GM12878 (cell line): Measurements from ENCODE around the gene PRRC2A. TPM values are rescaled to one million over a fixed set of nuclear protein-coding genes. Genes with fewer than 3 reads are reported as not detected.

Experiments
- BCL11A ChIP-seq: IDR thresholded peaks from 2 replicates; pipeline ENCODE4 v1.6.1; 2011; ENCODE audit warnings: low read depth, low read length
- CEBPB ChIP-seq, 2 experiments: fragments of 150-350 bp in 1 of 2; IDR thresholded peaks; 2 replicates each; pipeline ENCODE4 v1.6.1; 2012 to 2014; ENCODE audit warnings: low read depth in 2 of 2, low read length in 2 of 2, borderline replicate concordance in 1 of 2, inconsistent platforms in 1 of 2
- CHD2 ChIP-seq: IDR thresholded peaks from 2 replicates; pipeline ENCODE4 v1.6.1; 2011; ENCODE audit warnings: low read depth, low read length, improper control_type of control experiment, borderline replicate concordance
- KDM1A ChIP-seq: fragments of 200-600 bp; sonication (generic); IDR thresholded peaks from 2 replicates; pipeline ENCODE4 v1.6.1; 2016; ENCODE audit warnings: borderline replicate concordance
- KLF5 ChIP-seq: fragments of 450-650 bp; IDR thresholded peaks from 2 replicates; pipeline ENCODE4 v1.6.1; 2014; ENCODE audit warnings: mild to moderate bottlenecking; ENCODE audit not compliant: partially characterized antibody
- MEF2A ChIP-seq: IDR thresholded peaks from 2 replicates; pipeline ENCODE4 v1.6.1; 2011; ENCODE audit warnings: low read depth, mild to moderate bottlenecking, low read length, moderate library complexity; ENCODE audit not compliant: insufficient read depth
- MTA3 ChIP-seq: IDR thresholded peaks from 2 replicates; pipeline ENCODE4 v1.6.1; 2012; ENCODE audit warnings: low read length, inconsistent platforms, borderline replicate concordance
- MXI1 ChIP-seq: fragments of 150-350 bp; IDR thresholded peaks from 2 replicates; pipeline ENCODE4 v1.6.1; 2011; ENCODE audit warnings: low read depth, mild to moderate bottlenecking, inconsistent platforms, low read length, improper control_type of control experiment
- NBN ChIP-seq: fragments of 450-650 bp; IDR thresholded peaks from 2 replicates; pipeline ENCODE4 v1.6.1; 2016
- NR2C2 ChIP-seq: IDR thresholded peaks from 2 replicates; pipeline ENCODE4 v1.6.1; 2011; ENCODE audit warnings: borderline replicate concordance, low read depth; ENCODE audit not compliant: control insufficient read depth, insufficient read length
- POLR2AphosphoS5 ChIP-seq: IDR thresholded peaks from 2 replicates; pipeline ENCODE4 v1.6.1; 2011; ENCODE audit warnings: mild to moderate bottlenecking, low read length, inconsistent platforms
- TAF1 ChIP-seq: IDR thresholded peaks from 2 replicates; pipeline ENCODE4 v1.6.1; 2011; ENCODE audit warnings: mild to moderate bottlenecking, low read depth, low read length, borderline replicate concordance
- TBL1XR1 ChIP-seq: IDR thresholded peaks from 2 replicates; pipeline ENCODE4 v1.6.1; 2012; ENCODE audit warnings: low read depth, low read length, improper control_type of control experiment
- ZBED1 ChIP-seq: IDR thresholded peaks from 2 replicates; pipeline ENCODE4 v1.6.1; 2016; ENCODE audit warnings: borderline replicate concordance
- ZNF384 ChIP-seq: IDR thresholded peaks from 2 replicates; pipeline ENCODE4 v1.6.1; 2012; ENCODE audit warnings: low read depth, mild to moderate bottlenecking, low read length, improper control_type of control experiment, borderline replicate concordance
- ZNF622 ChIP-seq: fragments of 450-650 bp; IDR thresholded peaks from 2 replicates; pipeline ENCODE4 v1.6.1; 2017; ENCODE audit warnings: mild to moderate bottlenecking, inconsistent platforms
- polyA plus RNA-seq, 11 experiments: library from polyadenylated mRNA; depleted of rRNA in 4 of 11; unstranded in 6 of 11; stranded (reverse) in 5 of 11; fragments of >200 nt; fragmentation: Nextera tagmentation in 4 of 11; fragmentation: Illumina TruSeq in 1 of 11; extraction: Ambion mirVana in 4 of 11; extraction: Trizol in 1 of 11; gene quantifications; 1 replicate in 1 of 11; 2 replicates in 10 of 11; pipeline versions ENCODE4 v1.2.1 to v1.2.3, GENCODE V29; 2011 to 2016; ENCODE audit warnings: inconsistent platforms in 2 of 11, missing spikeins in 2 of 11, low read depth in 1 of 11
- total RNA-seq, 4 experiments: library from RNA; depleted of rRNA in 3 of 4; stranded (reverse); fragments of >200 nt in 3 of 4; fragmentation: Illumina TruSeq in 1 of 4; extraction: Trizol in 1 of 4; gene quantifications; 2 replicates each; pipeline versions ENCODE4 v1.2.1 to v1.2.3, GENCODE V29; 2013 to 2021
- TF ChIP-seq, protein P1 (sequence below): fragments of 450-650 bp; IDR thresholded peaks from 2 replicates; pipeline ENCODE4 v1.6.1; 2017; ENCODE audit warnings: mild to moderate bottlenecking, moderate library complexity
- TF ChIP-seq, protein P2 (sequence below): IDR thresholded peaks from 2 replicates; pipeline ENCODE4 v1.6.1; 2011; ENCODE audit warnings: borderline replicate concordance, low read depth, mild to moderate bottlenecking, moderate library complexity, low read length; ENCODE audit not compliant: insufficient read depth, poor library complexity, severe bottlenecking
- TF ChIP-seq, protein P3 (sequence below): fragments of 450-650 bp; IDR thresholded peaks from 2 replicates; pipeline ENCODE4 v1.6.1; 2014; ENCODE audit warnings: mild to moderate bottlenecking
- TF ChIP-seq, protein P4 (sequence below): fragments of 450-650 bp; formaldehyde crosslinking; IDR thresholded peaks from 2 replicates; pipeline ENCODE4 v1.4.0; 2022; ENCODE audit warnings: mild to moderate bottlenecking, moderate library complexity

Gene PRRC2A
- total and polyA plus RNA-seq, 10 of the 15 experiments (the other 5 are each of a cell fraction or from before 2014, with no cell fraction given), result 0.40 to 244 (median 61.3) TPM

DNA sequence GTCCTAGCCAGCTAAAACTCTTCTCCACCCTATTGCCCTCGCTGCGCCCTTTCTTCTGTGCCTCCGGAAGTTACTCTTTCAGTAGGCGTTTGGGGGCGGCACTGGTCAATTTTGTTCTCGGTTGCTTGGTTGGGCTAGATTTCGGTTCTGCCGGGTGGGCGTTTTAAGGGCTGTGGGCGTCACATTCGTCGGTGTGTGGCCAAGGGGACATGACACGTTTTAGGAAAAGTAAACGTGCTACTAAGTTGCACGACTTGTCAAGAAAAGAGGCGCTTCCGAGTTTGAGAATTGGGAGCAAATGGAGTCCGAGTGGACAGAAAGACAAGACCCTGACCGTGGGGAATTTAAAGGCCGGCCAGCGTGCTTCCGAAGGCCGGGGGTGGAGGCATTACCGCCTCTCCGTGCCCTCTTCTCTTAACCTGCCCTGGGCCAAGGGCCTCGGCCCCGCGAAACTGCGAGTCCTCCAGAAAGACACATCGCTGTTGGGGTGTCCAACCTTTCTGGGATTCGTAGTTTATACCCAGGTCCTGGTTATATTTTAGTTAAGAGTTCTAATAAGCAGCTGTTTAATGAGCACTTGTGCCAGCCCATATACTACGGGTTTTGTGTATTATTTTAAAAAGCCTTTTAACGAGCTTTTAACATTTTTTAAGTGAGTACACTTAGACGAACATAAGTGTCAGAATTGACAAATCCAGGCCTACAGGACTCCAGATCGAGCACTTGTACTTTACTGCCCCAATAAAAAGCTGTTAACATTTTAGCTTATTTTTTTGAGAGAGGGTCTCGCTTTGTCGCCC is 32.6 kb downstream of the PRRC2A start (continued):
- no peak for TF ChIP-seq TBL1XR1
- TF ChIP-seq, protein P1, sequence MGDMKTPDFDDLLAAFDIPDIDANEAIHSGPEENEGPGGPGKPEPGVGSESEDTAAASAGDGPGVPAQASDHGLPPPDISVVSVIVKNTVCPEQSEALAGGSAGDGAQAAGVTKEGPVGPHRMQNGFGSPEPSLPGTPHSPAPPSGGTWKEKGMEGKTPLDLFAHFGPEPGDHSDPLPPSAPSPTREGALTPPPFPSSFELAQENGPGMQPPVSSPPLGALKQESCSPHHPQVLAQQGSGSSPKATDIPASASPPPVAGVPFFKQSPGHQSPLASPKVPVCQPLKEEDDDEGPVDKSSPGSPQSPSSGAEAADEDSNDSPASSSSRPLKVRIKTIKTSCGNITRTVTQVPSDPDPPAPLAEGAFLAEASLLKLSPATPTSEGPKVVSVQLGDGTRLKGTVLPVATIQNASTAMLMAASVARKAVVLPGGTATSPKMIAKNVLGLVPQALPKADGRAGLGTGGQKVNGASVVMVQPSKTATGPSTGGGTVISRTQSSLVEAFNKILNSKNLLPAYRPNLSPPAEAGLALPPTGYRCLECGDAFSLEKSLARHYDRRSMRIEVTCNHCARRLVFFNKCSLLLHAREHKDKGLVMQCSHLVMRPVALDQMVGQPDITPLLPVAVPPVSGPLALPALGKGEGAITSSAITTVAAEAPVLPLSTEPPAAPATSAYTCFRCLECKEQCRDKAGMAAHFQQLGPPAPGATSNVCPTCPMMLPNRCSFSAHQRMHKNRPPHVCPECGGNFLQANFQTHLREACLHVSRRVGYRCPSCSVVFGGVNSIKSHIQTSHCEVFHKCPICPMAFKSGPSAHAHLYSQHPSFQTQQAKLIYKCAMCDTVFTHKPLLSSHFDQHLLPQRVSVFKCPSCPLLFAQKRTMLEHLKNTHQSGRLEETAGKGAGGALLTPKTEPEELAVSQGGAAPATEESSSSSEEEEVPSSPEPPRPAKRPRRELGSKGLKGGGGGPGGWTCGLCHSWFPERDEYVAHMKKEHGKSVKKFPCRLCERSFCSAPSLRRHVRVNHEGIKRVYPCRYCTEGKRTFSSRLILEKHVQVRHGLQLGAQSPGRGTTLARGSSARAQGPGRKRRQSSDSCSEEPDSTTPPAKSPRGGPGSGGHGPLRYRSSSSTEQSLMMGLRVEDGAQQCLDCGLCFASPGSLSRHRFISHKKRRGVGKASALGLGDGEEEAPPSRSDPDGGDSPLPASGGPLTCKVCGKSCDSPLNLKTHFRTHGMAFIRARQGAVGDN, result no peak
- TF ChIP-seq KDM1A, result no peak
- no peak for TF ChIP-seq ZNF384
- TF ChIP-seq BCL11A, result peak; percentile 68; the same call in 1 of the 2 replicates
- TF ChIP-seq MTA3, result peak; percentile 60; the same call in 1 of the 2 replicates
- TF ChIP-seq MEF2A, result 0 out of 2 replicates have a peak, but pooled peaks have one; percentile 25
- TF ChIP-seq MXI1, result peak; percentile 81
- TF ChIP-seq, protein P2, sequence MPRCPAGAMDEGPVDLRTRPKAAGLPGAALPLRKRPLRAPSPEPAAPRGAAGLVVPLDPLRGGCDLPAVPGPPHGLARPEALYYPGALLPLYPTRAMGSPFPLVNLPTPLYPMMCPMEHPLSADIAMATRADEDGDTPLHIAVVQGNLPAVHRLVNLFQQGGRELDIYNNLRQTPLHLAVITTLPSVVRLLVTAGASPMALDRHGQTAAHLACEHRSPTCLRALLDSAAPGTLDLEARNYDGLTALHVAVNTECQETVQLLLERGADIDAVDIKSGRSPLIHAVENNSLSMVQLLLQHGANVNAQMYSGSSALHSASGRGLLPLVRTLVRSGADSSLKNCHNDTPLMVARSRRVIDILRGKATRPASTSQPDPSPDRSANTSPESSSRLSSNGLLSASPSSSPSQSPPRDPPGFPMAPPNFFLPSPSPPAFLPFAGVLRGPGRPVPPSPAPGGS, result no peak
- TF ChIP-seq ZBED1, result peak; percentile 49; the same call in 1 of the 2 replicates
- no peak for TF ChIP-seq NR2C2
- TF ChIP-seq CEBPB (IDR thresholded peaks at IDR 0.05; ENCODE audit: borderline replicate concordance in 1 of 2, low read depth in 2 of 2, low read length in 2 of 2), result no peak
- peak; percentile 36 for TF ChIP-seq NBN
- TF ChIP-seq, protein P3, sequence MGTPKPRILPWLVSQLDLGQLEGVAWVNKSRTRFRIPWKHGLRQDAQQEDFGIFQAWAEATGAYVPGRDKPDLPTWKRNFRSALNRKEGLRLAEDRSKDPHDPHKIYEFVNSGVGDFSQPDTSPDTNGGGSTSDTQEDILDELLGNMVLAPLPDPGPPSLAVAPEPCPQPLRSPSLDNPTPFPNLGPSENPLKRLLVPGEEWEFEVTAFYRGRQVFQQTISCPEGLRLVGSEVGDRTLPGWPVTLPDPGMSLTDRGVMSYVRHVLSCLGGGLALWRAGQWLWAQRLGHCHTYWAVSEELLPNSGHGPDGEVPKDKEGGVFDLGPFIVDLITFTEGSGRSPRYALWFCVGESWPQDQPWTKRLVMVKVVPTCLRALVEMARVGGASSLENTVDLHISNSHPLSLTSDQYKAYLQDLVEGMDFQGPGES, result no peak
- peak; percentile 47 for TF ChIP-seq KLF5
- TF ChIP-seq CHD2, result 0 out of 2 replicates have a peak, but pooled peaks have one; percentile 6
- TF ChIP-seq, protein P4, sequence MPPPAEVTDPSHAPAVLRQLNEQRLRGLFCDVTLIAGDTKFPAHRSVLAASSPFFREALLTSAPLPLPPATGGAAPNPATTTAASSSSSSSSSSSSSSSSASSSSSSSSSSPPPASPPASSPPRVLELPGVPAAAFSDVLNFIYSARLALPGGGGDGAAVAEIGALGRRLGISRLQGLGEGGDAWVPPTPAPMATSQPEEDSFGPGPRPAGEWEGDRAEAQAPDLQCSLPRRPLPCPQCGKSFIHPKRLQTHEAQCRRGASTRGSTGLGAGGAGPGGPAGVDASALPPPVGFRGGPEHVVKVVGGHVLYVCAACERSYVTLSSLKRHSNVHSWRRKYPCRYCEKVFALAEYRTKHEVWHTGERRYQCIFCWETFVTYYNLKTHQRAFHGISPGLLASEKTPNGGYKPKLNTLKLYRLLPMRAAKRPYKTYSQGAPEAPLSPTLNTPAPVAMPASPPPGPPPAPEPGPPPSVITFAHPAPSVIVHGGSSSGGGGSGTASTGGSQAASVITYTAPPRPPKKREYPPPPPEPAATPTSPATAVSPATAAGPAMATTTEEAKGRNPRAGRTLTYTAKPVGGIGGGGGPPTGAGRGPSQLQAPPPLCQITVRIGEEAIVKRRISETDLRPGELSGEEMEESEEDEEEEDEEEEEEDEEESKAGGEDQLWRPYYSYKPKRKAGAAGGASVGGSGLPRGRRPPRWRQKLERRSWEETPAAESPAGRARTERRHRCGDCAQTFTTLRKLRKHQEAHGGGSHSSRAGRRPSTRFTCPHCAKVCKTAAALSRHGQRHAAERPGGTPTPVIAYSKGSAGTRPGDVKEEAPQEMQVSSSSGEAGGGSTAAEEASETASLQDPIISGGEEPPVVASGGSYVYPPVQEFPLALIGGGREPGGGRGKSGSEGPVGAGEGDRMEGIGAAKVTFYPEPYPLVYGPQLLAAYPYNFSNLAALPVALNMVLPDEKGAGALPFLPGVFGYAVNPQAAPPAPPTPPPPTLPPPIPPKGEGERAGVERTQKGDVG (CRISPR knock-in tag), result no peak
- TF ChIP-seq TAF1, result peak; percentile 68; the same call in 1 of the 2 replicates
- 0 out of 2 replicates have a peak, but pooled peaks have one; percentile 52 for TF ChIP-seq POLR2AphosphoS5
- no peak for TF ChIP-seq ZNF622
